NCI-H524 (cell line): ENCODE results near the gene RPRD1B.
A peak's percentile ranks its signal among the peaks of the same experiment; 100 is the strongest.
"Not testable (repeated sequence)": the region's sequence is repeated elsewhere in the genome, so short reads cannot be mapped to it uniquely, and the experiment has no call there.

Experiments
- DNase-seq, 2 experiments: peaks; one replicate each; lab custom pipeline; 2025; lab: John Stamatoyannopoulos, UW

The RPRD1B gene

DNA sequence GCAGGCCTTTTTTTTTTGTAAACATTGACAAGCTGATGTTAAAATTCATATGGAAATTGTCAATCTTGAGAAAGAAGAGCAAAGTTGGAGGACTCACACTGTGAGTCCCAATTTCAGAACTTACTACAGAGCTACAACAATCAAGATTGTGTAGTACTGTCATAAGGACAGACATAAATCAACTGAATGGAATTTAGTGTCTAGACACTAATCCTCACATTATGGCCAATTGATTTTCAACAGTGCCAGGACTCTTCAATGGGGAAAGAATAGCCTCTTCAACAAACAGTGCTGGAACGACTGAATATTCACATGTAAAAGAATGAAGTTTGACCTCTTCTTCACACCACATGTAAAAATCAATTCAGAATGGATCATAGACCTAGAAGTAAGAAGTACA lies 70.7 kb downstream of the RPRD1B start:
- peak in 1 of 2 experiments; percentile 26 for DNase-seq

- no peak for DNase-seq
Observed at GRCh38 chr20:38106461-38106860, 72.9 kb downstream of the RPRD1B start.

DNA sequence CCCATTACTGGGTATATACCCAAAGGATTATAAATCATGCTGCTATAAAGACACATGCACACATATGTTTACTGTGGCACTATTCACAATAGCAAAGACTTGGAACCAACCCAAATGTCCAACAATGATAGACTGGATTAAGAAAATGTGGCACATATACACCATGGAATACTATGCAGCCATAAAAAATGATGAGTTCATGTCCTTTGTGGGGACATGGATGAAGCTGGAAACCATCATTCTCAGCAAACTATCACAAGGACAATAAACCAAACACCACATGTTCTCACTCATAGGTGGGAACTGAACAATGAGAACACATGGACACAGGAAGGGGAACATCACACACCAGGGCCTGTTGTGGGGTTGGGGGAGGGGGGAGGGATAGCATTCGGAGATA lies 73.8 kb downstream of the RPRD1B start:
- DNase-seq, result not testable (repeated sequence)

DNA sequence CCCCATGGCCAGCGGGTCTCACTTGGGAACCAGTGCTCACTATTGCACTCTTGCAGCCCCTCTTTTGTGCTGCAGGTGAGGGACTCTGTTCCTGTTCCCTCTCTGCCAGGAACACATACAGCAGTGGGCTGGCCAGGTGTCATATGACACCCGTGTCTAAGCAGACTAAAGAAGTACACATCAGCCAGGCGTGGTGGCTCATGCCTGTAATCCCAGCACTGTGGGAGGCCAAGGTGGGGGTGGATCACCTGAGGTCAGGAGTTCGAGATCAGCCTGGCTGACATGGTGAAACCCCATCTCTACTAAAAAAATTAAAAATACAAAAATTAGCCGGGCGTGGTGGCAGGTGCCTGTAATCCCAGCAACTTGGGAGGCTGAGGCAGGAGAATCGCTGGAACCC lies 74.4 kb downstream of the RPRD1B start:
- DNase-seq, result peak in 1 of 2 experiments; percentile 25

DNA sequence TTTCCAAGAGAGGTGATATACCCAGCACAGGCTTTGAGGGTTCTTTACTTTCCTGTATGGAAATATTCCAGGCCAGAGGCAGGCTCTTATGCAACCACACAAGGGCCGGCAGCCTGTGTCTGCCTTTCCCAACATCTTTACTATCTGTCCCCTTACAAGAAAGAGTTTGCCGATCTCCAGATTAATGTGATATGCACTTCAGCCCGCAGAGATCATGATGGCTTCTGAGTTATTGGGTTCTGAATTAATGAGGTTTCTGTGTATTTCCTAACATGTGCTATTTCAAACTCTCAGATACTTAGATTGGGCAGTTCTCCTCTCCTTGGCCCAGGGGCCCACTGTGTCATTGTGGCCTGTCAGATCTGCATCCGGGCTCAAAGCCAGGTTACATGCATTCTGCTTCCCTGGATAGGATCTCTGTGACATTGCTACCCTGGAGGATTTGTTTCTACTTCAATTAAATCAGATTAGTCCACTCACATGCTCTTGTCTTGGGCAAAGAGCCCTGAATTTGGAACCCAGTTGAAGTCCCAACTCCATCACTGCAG lies 75.0 kb downstream of the RPRD1B start:
- peak; percentile 36 to 66 for DNase-seq

DNA sequence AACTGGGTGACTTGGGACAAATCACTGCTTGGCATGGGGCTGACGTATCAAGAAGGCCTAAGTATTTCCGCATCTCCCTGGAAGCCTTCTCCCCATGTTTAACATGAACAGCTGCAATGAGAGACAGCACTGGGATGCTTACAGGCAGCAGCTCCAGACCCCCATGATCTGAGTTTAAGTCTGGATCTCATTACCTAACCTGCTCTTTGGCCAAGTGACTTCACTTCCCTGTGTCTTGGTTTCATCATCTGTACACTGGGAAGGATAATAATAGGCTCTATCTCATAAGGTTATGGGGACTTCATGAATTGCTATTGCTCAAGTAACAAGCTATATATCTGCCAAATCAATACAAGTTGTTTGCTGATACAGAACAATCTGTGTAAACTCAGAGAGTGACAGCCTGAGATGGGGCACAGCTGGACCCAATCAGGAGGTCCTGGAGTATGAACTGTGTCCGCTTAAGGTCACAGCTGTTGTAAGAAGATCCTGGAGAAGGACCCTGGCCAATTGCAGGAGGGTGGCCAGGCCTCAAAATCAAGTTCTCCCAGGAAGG lies 75.5 kb downstream of the RPRD1B start:
- no peak for DNase-seq

DNA sequence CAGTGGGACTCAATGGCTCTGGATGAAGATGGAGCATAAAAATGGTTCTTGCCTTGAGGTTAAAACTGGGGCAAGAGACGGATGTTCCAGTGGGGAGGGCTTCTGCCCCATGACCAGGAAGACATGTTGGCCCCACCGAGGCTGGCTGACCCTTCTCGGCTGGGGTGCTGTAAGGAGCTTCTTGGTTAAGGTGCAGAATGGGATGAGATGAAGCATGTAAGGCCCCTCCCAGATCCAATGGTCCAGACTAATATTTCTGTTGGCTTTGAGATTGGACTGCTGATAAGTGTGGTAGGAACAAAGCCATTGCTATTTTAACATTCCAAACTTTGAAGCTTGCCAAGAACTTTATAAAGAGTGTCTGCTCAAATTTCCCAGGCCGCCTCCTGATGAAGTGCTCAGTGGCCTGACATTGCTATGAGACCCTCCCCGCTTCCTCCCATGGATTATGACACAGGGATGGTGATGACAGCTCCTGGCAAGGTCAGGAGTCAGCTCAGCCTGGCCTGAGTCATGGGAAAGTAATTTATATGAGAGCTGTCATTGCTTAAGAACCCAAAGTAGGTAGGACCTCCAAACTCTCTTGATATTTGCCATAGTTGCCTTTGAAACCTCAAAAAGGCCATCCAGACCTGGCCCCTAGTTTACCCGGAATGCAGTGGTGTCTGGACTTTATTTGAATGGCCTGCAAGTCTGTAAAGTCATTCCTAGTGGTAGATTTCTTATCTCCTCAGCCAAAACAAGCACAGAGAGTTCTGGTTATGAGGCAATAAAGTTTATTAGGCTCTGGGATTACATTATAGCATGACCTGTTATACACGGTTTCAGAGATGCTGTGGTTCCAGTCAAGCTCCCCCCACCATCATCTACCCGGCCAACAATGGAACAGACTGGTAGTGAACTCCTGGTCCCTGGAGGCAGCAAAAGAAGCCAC lies 76.3 kb downstream of the RPRD1B start:
- DNase-seq, result no peak

DNA sequence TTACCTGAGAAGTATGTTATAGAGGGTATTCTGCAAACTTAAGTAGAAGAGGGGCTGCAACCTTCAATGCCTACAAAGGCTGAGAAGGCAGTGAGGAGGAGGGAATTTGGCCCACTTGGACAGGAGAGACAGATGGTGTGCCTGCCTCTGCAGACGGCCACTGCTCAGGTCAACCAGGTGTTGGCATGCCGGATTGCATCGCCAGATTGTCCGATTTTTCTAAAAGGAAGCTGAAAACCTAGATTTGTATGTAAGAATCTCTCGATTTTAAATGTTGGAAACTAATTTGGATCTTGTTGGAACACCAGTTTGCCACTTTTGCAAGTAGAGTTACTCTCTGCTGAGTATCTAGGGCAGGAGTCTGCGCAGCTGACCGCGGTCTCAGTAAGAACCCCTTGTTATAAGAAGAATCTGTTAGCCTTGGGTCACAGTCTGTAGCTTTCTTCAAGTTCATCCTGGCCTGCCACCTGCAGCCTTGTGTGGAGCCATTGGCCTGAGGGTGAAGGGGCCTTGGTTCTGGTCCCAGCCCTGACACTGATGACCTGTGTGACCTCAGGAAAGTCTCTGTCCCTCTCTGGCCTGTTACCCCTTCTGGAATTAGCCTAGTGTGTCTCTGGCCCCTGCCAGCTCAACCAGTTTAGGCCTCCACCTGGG lies 77.1 kb downstream of the RPRD1B start:
- peak; percentile 59 to 76 for DNase-seq

- DNase-seq, result no peak
Observed at GRCh38 chr20:38111366-38112232, 78.1 kb downstream of the RPRD1B start.

DNA sequence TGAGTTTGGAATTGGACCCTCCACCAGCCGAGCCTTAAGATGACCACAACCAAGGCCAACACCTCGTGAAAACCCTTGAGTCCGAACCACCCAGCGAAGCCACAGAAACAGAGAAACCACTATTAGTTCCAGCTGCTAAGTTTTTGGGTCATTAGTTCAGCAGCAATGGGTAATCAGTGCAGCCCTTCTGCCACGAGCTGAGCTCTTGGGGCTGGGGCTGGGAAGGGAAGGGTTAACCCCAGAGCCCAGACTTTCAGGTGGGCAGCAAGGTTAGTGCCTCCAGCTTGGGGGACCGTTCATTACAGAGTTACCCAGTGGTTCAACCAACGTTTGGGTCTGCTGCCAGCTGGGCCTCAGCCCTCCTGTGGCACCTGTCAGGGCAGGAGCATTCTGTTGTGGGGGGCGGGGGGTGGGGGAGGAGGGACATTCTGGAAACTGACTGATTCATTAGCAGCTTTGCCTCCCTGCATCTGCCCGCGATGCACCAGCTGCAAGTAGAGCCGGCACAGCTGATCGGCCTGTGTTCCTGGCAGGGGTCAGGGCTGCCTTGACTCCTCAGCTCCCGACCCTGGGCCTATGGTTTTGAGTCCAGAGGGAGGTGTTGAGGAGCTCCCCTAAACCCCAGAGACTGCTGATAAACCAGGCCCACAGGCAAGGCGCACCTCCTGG lies 78.8 kb downstream of the RPRD1B start:
- peak; percentile 31 to 61 for DNase-seq

DNA sequence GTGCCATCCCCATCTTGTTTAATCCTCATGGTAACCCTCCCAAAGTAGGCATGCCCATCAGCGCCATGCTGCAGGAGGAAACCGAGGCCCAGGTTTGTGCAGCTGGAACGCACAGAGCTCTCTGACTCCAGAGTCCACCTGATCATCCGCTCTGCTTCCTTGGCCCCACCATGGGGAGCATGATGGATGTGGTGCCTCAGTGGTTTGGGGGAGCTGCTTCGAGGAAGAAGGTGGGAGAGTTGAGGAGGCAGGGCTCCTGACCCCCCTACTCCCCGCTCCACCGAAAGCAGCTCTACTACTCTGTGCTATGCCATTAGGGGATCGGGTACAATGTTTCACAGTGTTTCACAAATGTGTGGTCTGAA lies 79.4 kb downstream of the RPRD1B start:
- DNase-seq, result no peak

DNA sequence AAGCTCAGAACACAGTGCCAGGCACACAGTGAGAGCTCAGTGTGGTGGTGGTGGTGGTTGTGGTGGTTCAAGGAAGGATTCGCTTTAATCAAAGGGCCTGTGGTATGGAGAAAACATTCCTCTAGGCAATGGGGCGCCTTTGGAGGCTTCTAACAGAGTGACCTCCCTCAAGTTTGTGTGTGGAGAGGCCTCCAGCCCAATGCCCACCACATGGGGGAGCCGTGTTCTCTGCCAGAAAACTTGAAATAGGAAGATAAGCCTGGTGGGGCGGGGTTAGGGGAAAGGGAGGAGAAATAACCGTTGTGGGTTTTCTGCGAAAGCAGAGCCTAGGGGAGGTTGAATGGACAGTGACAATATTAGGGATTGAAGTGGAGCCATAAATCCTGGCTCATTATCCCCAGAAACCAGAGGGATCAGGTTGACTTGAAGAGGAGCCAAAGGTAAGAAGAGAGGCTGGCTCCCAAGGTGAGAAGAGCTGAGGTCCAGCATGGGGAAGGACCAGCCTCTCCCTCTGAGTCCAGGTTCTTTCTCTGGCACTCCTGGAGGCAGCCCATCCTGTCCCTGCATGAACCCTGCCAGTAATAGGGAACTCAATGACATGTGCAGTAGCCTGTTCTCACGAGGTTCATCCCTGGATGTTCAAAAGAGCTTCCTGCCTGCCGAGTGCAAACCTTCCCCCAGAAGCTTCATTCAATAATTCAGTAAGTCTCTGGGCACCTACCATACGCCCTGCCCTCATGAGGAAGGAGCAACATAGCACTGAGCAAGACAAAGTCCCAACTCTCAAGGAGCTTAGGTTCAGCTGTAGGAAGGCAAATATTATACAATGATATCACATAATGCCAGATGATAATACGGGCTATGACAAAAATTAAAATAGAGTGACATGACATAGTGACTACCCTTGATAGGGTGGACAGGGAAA lies 80.1 kb downstream of the RPRD1B start:
- peak; percentile 33 to 43 for DNase-seq

GRCh38 chr20:38114353-38114791 lies 80.8 kb downstream of the RPRD1B start:
- DNase-seq, result no peak

- no peak for DNase-seq
Observed at GRCh38 chr20:38115205-38115604, 81.7 kb downstream of the RPRD1B start.

- DNase-seq, result no peak
Observed at GRCh38 chr20:38115896-38116295, 82.3 kb downstream of the RPRD1B start.

DNA sequence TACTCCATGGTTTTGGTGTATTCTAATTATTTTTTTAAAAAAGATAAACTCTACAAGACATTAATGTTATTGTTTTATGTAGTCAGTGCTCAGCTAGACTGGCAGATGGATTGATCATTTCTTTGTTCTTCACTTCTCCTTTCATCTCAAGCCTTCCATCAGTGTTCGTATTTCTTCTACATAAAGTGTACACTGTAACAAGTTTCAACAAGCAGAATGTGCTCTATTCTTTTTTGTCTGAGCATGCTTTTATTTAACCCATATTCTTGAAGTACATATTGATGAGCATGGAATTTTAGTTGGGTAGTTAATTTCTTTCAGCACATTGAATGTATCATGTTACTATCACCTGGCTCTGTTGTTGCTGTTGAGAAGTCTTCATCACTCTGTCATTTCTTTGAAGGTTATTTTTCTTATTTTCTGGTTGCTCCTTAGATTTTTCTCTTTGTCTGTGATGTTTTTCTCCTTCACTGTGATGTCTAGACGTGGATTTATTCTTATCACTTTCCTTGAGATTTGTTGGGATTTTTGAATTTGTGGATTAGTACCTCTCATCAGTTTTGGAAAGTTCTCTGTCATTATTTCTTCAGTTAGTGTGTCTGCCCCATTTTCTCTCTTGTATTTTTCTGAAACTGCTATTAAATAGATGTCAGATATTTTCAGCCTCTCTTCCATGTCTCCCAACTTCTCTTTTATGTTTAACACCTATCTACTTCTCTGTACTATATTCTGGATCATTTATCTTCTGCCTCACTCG lies 83.0 kb downstream of the RPRD1B start:
- no peak for DNase-seq

GRCh38 chr20:38117205-38117604 lies 83.7 kb downstream of the RPRD1B start:
- no peak for DNase-seq

DNA sequence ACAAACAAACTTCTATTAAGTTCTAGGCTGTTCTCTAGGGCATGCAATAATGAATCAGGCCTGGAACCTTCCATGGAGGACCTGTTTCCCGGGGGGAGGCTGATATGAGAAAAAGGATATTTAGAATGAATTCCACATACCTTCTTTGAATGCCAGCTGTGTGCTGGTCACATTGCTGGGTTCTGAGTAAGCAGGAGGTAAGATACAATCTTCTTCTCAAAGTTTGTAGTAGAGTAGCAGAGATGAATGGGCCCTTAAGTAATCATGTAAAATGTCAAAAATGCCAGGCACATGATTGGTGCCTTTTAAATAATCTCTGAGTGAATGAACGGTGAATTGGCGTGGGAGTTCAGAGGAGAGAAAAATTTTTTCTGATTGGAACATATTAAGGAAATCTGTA lies 84.1 kb downstream of the RPRD1B start:
- DNase-seq, result no peak

- no peak for DNase-seq
Observed at GRCh38 chr20:38119446-38119845, 85.9 kb downstream of the RPRD1B start.
